GM21737 (cell line): ENCODE results near the gene ZNF746.

Experiments
- ATAC-seq: cut with Tn5 transposase; IDR thresholded peaks from one replicate; pipeline ENCODE4 v1.9.1; 2021; ENCODE audit warnings: mild to moderate bottlenecking, moderate library complexity; ENCODE audit not compliant: unreplicated experiment

Gene ZNF746

DNA sequence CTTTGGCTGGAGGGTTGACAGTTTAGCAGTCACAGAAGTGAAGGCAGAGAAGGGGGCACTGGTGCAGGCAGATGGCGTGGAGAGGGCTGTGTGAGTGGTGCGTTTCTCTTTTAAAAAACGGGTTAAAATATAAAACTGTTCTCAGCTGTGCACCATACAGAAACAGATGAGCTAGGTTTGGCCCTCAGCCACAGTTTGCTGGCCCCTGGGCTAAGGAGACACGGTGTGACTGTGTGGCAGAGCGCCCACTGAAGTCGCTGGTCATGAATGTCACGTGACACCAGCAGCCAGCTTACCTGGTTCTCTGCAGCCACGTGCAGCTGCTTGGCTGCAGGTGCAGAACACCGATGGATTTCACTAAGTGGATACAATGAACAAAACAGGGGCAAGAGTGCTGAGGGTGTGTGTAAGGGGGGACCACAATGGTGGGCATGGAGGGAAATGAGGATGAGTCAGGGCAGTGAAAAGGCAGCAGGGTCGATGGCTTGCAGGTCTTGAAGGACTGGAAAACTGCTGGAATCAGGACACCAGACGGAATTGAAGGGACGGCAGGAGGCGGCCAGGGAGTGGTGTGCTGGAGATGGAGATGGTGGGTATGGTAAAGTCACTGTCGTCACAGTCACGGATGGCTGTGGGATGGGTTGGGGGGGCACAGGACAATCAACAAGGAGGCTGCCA is 7.4 kb downstream of the ZNF746 start:
- ATAC-seq: no peak

DNA sequence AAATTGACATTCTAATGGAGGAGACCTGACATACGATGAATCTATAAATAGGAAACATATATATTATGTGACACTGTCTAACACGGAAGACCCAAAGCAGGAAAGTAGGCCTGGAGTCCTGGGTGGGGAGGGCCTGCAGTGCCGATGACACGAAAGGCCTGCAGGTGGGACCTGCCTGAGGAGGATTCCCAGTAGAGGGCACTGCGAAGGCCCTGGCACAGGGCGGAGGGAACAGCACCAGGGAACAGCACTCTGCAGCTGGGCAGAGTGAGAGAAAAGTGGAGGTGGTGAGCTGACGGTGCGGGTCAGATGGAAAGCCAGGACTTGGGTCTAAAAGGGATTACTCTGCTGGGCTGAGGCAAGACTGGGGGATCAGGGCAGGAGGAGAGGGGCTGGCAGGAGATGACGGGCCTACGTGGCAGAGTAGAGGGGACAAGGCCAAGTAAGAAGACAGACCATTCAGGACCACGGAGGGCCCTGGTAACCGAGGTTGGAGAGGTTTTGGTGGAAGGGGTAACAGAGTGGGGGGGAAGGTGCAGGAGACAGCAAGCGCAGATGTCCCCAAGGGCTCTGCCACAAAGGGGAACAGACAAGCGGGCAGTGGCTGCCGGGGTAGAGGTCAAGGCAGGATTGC is 8.1 kb downstream of the ZNF746 start:
- ATAC-seq: no peak

DNA sequence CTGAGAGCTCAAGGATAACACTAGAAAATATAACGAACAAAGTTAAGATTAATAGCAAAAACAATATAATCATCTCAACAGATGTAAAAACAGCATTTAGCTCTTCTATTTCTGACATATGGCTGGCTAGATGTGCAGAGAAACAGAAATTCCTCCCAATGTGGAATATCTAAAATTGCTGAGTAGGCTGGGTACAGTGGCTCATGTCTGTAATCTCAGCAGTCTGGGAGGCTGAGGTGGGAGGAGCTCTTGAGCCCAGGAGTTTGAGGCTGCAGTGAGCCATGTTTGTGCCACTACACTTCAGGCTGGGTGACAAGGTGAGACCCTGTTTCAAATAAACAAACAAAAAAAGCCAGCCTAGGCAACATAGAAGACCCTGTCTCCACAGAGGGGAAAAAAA is 18.0 kb downstream of the ZNF746 start:
- no peak for ATAC-seq

DNA sequence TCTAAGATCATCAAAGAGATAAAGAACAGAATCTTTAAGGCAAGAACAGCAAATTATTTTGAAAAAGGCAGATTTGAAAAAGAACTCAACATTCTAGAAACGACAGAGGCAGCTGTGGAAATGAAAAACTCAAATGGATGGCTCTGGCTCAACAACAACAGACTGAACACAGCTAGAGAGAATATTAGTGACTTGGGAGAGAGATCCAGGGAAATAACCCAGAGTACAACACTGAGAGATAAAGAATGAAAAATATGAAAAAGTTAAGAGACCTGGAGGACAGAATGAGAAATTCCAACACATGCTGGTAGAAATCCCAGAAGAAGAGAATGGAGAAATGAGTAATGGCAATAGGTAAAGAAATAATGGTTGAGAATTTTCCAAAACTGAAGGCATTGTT is 18.9 kb downstream of the ZNF746 start:
- ATAC-seq: no peak

DNA sequence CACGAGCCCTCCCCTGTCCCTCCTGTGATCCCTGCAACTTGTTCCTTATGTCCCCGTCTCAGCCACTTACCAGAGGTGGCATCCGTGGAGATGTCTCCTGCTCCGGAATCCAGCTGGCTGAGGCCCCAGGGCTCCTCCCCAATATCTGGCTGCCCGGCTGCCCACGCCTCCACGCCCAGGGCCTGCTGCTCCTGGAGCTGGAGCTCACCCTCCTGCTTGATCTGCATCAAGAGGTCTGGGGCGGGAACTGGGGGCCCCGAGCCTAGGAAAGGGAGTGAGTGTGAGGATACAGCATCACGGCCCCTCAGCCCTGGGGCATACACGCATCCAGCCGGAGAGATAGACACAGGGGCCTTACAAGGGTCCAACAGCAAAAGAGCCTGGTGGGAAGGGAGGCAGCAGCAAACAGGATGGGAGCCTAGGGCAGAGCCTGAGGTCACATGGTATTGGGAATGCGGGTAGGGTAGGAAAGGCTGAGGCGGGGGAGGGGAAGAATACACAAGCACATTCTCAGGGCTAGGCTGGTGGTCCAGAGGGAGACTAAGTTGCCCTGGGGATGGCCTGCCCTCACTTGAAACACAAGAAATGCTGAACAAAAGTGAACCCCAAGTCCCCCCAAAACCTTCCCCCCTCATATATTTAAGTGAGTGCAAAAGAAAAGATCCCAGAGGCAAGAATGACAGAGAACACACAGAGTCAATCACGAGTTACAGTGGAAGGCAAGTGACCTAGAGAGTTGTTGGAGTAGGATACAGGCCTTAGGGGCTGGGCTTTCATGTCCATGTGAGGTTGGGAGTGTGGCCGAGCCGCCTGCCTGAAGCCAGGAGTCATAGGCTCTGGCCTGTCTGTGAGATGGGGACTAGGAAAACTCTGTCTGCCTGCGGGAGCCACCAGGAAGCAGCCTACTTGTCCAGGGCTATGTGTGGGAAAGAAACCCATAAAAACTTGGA is 19.8 kb downstream of the ZNF746 start:
- ATAC-seq: no peak

DNA sequence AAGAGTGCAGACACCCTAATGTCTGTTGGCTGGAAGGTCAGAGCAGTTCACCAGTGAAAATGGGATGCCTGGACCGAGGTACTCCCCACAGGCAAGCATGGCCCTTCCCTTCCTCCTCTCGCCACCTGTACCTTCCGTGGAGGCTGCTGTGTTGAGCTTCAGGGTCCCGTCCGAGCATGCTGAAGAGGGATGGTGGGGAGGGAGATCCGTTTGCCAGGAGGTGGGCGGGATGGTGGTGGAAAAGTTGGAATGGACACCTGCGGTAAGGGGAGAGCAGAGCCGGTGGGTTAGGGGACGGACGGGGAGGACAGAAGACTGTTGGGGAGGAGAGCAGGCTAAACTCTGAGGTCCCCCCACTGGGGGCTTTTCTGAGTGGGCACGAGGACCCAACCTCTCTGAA is 20.8 kb downstream of the ZNF746 start:
- no peak for ATAC-seq

DNA sequence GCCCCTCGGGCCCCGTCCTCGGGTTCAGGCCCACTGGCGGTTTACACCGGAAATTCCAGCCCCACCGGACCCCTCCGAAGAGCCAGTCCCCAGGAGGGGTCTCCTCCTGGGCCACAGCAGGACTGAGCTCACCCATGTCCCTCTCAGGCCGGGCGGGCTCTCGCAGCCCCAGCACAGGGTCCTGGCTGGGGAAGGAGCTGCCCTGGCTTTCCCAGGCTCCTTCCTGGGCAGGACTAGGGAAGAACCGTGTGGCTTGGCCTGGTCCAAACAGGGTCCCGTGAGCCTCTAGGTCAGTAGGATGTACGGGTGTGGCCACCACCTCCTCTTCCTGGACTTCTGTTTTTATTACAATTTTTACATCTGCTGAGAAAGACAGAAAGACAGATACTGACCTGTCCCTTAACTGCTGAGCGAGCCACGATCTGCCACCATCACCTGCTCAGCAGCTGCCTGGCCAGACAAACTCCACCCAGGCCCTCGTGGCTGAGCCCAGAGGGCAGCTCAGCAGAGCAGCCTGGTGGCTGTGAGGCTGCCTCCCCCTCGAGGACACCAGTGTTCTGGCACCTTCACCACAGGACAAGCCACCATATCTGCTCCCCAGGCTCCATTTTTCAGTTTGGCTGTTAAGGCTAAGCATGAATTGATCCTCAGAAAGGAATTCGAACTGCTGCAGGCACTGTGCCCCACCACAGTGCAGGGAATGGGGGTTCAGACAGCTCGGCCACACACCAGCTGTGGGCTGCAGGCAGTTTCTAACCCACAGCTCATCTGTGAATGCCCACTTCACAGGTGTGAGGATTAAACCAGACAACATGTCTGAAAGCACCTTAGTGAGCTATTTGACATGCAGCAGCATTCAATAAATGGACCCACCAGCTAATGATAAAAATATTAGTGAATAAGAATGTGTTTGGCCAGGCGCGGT is 22.2 kb downstream of the ZNF746 start:
- ATAC-seq: no peak

DNA sequence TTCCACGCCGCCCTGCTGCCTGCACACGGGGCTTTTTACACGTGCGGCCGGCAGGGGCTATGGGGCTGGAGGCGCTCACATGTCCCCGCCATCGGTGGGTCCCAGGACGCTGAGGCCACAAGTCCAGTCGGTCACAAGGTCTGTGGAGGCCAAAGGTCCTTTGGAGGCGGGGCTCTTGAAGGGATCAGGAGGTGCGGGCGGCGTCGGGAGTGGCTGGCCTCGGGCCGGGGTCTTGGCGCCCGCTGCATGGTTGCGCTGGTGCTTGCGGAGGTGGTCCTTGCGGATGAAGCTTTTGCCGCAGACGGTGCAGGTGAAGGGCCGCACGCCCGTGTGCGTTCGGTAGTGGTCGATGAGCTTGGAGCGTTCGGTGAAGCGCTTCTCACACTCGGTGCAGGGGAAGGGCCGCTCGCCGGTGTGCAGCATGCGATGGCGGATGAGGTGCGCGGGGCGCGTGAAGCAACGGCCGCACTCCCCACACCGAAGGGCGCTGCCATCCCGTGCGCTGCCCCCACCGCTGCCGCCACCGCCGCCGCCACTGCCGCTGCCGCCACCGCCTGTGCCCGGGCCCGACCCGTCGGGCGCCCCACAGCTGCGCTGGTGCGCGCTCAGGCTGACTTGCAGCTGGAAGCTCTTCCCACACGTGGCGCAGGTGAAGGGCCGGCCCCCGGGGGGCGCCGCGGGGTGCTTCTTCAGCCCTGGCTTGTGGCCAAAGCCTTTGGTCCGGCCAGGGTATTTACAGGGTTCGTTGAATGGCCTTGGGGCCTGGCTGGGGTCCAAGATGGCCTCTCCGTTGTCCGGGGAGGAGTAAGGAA is 23.1 kb downstream of the ZNF746 start:
- no peak for ATAC-seq

DNA sequence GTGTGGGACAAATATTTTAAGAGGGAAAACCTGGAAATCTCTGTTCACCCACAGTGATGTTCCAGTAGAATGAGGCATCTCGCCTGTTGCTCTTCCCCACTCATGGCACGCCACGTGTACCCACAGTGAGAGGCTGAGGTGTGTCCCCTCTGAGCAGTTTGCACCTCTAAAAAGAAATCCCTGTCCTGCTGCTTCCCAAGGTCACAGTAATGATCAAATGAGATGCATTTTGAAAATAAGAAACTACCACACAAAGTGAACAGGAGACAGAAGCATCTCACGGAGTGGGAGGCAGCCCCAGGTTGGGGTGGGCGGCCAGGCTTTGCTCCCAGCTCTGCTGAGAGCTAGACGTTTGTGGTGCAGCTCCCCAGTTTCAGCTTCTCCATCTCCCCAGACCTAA is 24.4 kb downstream of the ZNF746 start:
- ATAC-seq: no peak

DNA sequence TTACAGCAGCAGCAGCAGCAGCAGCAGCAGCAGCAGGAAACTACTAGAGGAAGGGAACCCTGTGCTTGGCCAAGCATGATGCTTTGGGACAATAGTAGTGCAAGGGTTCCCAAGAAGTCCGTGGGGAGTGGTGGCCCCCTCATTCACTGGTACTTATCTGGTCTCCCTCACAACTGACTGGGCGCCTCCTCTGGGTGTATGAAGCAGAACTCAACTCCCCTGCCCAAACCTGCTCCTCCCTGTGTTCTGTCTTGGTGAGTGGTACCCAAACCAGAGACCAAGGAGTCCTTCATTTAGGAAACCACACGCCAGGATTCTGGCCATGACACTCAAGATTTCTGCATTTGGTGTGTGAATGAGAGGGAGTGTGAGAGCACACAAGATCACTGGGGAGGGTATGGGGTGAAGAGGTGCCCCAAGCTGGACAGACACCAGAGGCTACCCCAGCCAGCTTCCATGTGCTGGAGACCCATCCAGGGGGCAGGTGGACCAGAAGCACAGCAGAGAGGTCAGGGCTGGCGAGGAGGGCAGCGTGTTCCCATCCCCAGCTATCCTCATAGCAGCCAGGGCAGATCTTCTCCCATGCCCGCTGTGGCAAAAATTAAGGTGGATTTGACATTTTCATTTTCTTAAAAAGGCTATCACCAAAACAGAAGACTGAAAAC is 26.2 kb downstream of the ZNF746 start:
- no peak for ATAC-seq

DNA sequence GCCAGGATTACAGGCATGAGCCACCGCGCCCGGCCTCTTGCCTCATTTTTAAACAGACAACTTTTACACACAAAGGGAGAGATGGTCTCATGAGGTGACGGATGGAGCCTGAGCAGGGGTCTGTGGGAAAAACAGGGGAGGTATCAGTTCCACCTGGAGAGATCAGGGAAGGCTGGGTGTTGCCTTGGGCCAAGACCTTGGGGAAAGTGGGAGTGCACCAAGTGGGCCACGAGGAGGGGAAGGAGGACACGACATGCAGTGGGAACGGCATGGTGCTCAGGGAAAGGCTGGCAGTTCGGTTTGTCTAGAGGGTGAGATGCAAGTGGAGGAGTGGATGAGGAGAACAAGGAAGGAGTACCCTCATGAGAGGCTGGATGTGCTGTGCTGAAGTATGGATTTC is 27.8 kb downstream of the ZNF746 start:
- no peak for ATAC-seq

DNA sequence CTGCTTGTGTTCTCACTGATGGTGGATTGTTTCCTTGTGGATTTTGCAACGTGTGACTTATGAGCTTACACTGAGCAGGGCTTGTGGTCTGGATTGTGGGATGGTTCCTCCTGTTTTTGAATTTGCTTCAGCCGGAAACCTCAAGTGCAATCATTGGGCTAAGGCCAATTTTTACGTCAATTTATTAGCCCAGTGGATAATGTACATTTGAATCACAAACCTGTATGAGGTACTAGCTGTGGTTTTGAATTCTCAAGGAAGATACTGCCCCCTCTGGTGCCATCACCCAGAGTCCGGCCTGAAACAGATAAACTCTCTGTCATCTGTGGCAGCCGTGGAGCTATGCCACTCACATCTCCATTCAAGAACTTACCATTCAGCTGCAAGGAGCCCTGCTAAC is 29.4 kb downstream of the ZNF746 start:
- no peak for ATAC-seq

DNA sequence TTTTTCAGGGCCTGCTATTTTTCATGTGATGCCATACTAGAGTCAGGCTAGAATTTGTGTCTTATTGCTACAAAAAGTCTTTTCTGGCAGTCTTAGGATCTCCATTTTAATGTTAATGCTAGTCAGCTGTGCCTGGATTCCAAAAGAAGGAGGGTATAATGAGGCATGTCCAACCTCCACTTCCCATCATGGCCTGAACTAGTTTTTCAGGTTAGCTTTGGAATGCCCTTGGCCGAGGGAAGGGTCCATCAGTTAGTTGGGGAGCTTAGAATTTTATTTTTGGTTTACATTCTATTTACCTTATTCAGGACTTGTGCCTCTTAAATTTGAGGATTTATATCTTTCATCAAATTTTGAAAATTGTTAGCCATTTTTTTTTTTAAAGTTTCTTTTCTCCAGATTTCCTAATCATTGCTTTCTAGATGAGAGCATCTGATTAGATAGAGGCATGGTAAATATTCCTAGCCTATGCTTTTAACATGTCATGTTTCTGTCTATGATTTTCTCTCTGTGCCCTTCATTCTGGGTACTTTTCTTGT is 30.2 kb downstream of the ZNF746 start:
- no peak for ATAC-seq

DNA sequence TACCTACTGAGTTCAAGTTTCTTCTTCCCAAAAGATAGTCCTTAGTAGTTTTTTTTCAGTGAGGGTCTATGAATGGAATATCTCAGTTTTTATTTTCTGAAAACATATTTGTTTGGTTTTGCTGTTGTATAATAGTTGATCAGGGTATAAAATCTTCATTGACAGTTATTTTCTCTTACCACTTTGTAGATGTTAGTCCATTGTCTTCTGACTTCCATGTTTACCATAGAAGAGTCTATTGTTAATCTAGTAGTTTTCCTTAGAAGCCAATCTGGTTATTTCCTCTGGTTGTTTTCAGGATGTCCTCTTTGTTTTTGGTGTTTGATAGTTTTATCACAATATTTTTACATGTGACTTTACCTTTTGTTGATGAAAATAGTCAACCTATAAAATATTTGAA is 31.2 kb downstream of the ZNF746 start:
- no peak for ATAC-seq

DNA sequence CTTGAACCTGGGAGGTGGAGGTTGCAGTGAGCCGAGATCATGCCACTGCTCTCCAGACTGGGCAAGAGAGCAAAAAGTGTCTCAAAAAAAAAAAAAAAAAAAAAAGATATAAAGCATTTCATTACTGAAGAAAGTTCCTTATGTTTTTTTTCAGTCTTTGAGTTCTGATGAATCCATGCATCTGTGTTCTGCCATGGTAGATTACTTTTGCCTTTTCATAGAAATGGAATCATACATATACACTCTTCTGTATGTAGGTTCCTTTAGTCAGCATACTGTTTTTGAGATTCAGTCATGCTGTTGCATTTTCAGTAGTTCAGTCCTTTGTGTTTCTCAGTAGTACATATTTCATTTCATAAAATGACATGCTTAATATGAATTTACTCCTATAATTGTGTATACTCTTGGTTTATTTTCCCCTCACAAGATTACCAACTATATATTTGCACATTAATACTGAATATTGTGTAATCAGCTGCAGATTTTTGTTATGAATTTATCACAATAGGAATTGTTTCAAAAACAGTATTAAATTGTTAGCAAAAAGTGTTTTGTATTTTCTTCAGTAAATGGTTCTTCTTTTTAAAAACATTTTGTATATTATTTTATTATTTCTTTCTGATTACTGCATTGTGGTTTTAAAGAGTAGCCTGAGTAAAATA is 34.0 kb downstream of the ZNF746 start:
- ATAC-seq: no peak

DNA sequence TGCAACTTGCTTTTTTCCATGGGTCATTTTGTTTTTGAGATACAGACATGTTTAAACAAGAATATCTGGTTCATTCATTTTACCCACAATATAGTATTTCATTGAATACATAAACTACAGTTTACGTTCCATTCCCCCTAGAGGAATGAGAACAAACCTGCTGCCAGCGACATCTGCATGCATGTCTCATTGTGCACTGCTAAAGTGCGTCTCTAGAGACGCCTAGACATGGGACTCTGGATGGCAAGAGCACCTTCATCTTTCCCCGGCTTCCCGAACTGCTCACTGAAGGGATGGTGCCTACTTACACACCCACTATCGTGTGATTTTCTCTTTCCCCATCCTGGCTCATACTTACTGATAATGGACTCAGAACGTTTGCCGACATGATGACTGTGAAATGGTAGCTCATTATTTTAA is 35.5 kb downstream of the ZNF746 start:
- no peak for ATAC-seq

DNA sequence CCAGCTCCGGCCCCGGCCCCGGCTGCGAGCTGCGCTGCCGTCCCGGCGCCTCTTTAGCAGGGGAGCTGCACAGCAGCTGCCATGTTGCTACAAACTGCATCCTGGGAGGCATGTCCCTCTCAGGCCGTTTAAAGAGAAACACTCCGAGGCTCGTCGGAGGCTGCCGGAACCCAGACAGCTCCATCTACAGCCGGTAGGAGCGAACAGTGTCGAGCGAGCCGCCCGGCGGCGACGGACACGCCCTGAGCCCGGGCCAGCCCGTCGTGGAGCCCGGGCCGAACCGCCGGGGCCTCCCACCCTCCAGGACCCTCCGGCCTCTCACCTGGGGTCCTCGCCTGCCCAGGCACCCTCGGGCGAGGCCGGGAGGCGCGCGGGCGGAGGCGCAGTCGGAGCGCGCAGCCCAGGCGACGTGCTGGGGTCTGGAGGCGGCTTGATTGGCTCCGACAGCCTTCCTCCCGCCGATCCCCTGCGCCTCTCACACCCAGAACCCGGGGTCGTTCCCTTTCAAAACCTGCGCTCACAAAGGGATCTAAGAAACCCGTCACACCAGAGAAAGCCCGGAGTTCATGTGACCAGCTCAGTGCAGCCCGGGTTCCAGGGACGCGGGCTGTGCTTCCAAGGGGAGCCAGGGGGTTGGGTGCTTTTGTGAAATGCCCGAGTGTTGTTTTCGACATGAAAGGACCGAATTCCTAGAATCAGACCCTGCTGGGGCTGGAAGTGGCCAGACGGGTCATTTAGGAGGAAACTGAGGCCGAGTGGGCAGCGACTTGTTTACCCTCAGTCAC is 36.9 kb downstream of the ZNF746 start, which contains the start of gene ZNF777:
Gene ZNF777, minus strand, starts transcription at position 570 of the 785 bp plus-strand sequence. CDS start 5,040 bp downstream, outside the sequence.
- peak; percentile 97 for ATAC-seq
